Karpas-422 (cell line): ENCODE data around the gene VWA1. TPM values are rescaled to one million over a fixed set of nuclear protein-coding genes. Genes with fewer than 3 reads are reported as not detected.

Experiments
- DNase-seq: peaks from one replicate; pipeline ENCODE4 v3.0.0-alpha.2; 2015
- H2AFZ ChIP-seq: fragments of 200-600 bp; sonication (generic); 2 replicates; pipeline ENCODE4 v1.6.1; 2014; ENCODE audit warnings: antibody characterized with exemption, low read length, mixed read lengths
- H3K27ac ChIP-seq: fragments of 200-600 bp; sonication (generic); 2 replicates; pipeline ENCODE4 v1.5.1; 2014; ENCODE audit warnings: mild to moderate bottlenecking, low read length, moderate library complexity
- H3K27me3 ChIP-seq: fragments of 200-600 bp; sonication (generic); 2 replicates; pipeline ENCODE4 v1.6.1; 2014; ENCODE audit warnings: low read length, mixed read lengths
- H3K36me3 ChIP-seq: fragments of 200-600 bp; sonication (generic); 2 replicates; pipeline ENCODE4 v1.6.1; 2014; ENCODE audit warnings: low read length, mixed read lengths; ENCODE audit not compliant: insufficient read depth
- H3K4me1 ChIP-seq: fragments of 200-600 bp; sonication (generic); 2 replicates; pipeline ENCODE4 v1.6.1; 2014; ENCODE audit warnings: mild to moderate bottlenecking, low read length, mixed read lengths
- H3K4me2 ChIP-seq: fragments of 200-600 bp; sonication (generic); 2 replicates; pipeline ENCODE4 v1.6.1; 2014; ENCODE audit warnings: low read length, low read depth, mild to moderate bottlenecking; ENCODE audit not compliant: poor library complexity, severe bottlenecking
- H3K4me3 ChIP-seq: fragments of 200-600 bp; sonication (generic); 2 replicates; pipeline ENCODE4 v1.5.1; 2014; ENCODE audit warnings: mild to moderate bottlenecking, antibody characterized with exemption, low read length, mixed read lengths
- H3K79me2 ChIP-seq: fragments of 200-600 bp; sonication (generic); 2 replicates; pipeline ENCODE4 v1.6.1; 2014; ENCODE audit warnings: mild to moderate bottlenecking, low read length, mixed read lengths
- H3K9ac ChIP-seq: fragments of 200-600 bp; sonication (generic); 2 replicates; pipeline ENCODE4 v1.6.0; 2014; ENCODE audit warnings: low read length
- H3K9me2 ChIP-seq: fragments of 200-600 bp; sonication (generic), shearing (Covaris generic); replicated peaks from 2 replicates; pipeline ENCODE4 v1.6.0; 2014; ENCODE audit warnings: mild to moderate bottlenecking, low read length, moderate library complexity; ENCODE audit not compliant: insufficient read depth
- H3K9me3 ChIP-seq: fragments of 300-700, 200-600 bp; sonication (generic); 2 replicates; pipeline ENCODE4 v1.6.1; 2014; ENCODE audit warnings: low read length, mixed read lengths
- H4K20me1 ChIP-seq: fragments of 200-600 bp; sonication (generic); 2 replicates; pipeline ENCODE4 v1.6.1; 2014; ENCODE audit warnings: mild to moderate bottlenecking, antibody characterized with exemption, low read length, low read depth; ENCODE audit not compliant: insufficient read depth
- total RNA-seq: library from RNA; depleted of rRNA; stranded (reverse); fragments of >200 nt; shearing (Covaris generic); gene quantifications from 2 replicates; pipeline ENCODE4 v1.2.3, GENCODE V29; 2014; ENCODE audit warnings: low replicate concordance

The VWA1 gene
- total RNA-seq, 1 experiment from 2014 or later: not detected

DNA sequence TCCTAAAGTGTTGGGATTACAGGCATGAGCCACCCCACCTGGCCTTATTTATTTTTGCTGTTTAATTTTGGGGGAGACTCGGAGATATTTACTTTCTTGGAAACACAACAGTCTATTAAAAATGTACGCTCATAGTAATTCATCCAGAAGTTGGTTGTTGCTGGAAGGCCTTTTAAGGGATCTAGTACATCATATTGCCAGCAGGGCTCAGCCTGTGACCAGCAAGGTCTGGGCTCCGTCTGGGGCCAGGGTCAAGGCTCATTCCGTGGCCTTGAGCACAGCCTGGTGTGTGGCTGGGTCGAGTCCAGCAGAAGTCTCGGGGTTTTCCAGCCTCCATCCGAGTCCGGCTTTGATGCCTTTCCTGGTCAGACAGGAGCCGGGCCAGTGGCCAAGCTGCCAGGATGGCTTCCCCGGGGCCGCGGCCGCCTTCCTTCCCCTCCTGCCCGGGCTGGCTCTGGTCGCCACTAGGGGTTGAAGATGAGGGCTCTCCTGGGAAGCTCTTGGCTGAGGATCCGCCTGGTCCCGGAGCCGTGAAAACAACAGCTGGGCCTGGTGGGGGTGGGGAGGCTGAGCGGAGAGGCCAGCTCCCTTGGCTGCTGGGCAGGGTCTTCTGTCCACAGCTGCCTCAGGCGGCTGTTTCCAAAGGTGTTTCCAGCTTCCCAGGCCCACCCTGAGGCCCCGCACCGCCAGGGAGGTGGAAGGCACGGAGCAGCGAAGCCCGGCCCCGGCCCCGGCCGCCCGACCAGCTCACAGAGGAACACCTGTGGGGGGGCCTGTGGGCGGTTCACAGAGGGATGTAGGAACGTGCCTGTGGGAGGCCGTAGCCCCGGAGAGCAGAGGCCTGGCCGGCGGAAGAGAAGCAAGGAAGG, 5.1 kb upstream of the VWA1 start:
- DNase-seq: no peak
- H3K27me3 ChIP-seq: no peaks in the 10 kb centered on the region
- H3K79me2 ChIP-seq: no peaks in the 10 kb centered on the region
- H3K9ac ChIP-seq: no peak overlapping the region
- no peak overlapping the region for H2AFZ ChIP-seq
- no peaks in the 10 kb centered on the region for H3K36me3 ChIP-seq
- no peak overlapping the region for H3K4me3 ChIP-seq
- H3K9me2 ChIP-seq: no peaks in the 10 kb centered on the region
- no peaks in the 10 kb centered on the region for H4K20me1 ChIP-seq
- no peak overlapping the region for H3K4me2 ChIP-seq
- no peaks in the 10 kb centered on the region for H3K9me3 ChIP-seq
- H3K4me1 ChIP-seq: no peaks in the 10 kb centered on the region
- H3K27ac ChIP-seq: no peak overlapping the region

DNA sequence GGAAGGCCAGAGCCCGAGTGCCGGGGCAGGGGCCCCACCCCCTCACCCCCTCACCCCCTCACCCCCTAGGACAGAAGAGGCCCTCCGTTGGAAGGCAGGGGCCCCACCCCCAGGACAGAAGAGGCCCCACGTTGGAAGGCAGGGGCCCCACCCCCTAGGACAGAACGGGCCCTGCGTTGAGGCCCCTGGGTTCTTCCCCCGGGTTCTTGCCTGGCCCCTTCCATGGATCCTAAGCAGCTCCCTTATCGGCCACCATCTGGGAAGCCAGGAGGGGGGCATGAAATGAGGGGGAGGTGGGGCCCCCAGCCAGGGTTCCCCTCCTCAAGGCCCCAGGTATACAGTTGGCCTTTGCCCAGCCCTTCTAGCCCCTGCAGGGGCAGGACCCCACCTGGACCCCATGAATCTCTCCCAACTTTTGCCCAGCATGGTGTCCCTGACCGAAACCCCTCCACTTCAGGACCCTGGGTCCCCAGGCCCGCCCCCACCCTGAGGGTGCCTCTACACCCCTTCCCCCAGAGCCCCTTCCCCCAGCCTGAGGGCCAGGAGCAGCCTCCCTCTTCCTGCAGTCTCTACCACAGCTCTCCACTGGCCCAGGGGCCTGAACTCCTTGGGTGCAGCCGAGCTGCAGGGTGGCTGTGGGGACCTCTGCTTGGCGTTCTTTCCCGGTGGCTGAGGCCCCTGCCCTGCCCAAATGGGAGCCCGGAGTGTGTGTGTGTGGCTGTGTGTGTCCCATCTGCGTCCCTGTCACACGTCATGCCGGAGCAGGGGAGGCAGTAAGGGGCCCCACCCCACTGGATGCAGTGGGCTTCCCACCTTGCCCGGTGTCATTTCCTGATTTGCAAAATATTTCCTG, 4.3 kb upstream of the VWA1 start:
- H3K4me1 ChIP-seq: no peaks in the 10 kb centered on the region
- no peak overlapping the region for H2AFZ ChIP-seq
- no peak overlapping the region for H3K9ac ChIP-seq
- no peaks in the 10 kb centered on the region for H3K79me2 ChIP-seq
- no peaks in the 10 kb centered on the region for H3K9me3 ChIP-seq
- no peaks in the 10 kb centered on the region for H3K36me3 ChIP-seq
- DNase-seq: no peak
- no peaks in the 10 kb centered on the region for H3K27me3 ChIP-seq
- H3K4me2 ChIP-seq: no peak overlapping the region
- H3K4me3 ChIP-seq: no peak overlapping the region
- no peaks in the 10 kb centered on the region for H3K9me2 ChIP-seq
- H3K27ac ChIP-seq: no peak overlapping the region
- H4K20me1 ChIP-seq: no peaks in the 10 kb centered on the region

DNA sequence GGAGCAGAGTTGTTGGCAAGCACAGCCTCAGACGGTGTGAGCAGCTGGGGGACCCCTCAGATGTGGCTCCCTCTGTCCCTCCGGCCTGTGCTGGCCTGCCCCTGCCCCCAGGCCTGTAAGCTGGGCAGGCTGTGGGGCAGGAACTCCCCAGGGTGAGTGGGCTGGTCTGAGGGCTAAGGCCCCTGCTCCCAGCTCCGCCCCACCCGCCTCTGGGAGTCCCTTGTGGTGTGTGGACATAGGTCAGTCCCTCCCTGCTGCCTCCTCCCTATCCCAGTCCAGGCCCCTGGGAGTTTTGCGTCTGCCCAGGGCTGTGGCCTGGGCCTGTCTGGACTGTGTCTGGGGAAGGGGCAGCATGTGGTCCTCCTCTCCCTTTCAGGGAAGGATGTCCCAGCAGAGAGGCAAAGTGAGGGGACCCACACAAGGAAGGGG, 3.6 kb upstream of the VWA1 start:
- H3K4me2 ChIP-seq: no peak overlapping the region
- H3K27ac ChIP-seq: no peak overlapping the region
- no peaks in the 10 kb centered on the region for H3K4me1 ChIP-seq
- no peaks in the 10 kb centered on the region for H3K27me3 ChIP-seq
- H4K20me1 ChIP-seq: no peaks in the 10 kb centered on the region
- no peaks in the 10 kb centered on the region for H3K36me3 ChIP-seq
- no peak for DNase-seq
- H3K4me3 ChIP-seq: no peak overlapping the region
- H3K9ac ChIP-seq: no peak overlapping the region
- H3K79me2 ChIP-seq: no peaks in the 10 kb centered on the region
- H2AFZ ChIP-seq: no peak overlapping the region
- no peaks in the 10 kb centered on the region for H3K9me2 ChIP-seq
- H3K9me3 ChIP-seq: no peaks in the 10 kb centered on the region

DNA sequence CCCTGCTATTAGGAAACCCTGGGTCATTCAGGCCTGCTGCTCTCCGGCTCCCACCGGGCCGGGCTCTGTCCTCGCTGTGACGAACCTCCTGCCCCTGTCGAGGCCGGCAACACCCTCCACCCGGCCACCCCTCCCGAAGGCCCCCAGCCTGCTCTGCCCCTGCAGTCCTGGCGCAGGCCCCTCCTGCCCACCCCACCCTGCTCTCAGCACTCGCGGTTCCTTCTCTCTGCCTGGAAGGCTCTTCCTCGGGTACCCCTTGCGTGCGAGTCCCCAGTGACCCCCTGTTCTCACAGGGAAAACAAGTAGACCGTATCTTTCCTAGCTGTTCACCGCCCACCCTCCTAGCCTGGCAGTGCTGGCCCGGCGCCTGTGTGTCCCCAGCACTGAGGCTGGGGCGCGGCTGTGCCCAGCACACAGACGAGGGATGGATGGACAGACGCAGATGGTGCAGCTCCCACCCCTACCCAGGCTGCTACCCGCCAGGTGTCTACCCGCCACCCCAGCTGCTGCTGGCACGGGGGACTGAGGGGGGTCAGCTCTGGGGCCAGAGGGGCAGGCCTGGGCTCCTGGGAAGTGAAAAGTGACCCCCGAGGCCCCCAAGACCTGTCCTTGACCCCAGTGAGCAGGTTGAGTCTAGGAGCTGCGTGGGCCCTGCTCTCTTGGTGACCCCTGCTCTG, 3.1 kb upstream of the VWA1 start:
- Histone ChIP-seq H3K9me2 (no peaks in the 10 kb centered on the region), H3K9me3 (no peaks in the 10 kb centered on the region), H3K27ac (no peak overlapping the region), H3K4me3 (no peak overlapping the region), H3K4me2 (no peak overlapping the region), H3K9ac (no peak overlapping the region), H3K36me3 (no peaks in the 10 kb centered on the region), H2AFZ (no peak overlapping the region), H3K27me3 (no peaks in the 10 kb centered on the region), H3K4me1 (no peaks in the 10 kb centered on the region), H3K79me2 (no peaks in the 10 kb centered on the region), H4K20me1 (no peaks in the 10 kb centered on the region)
- DNase-seq: no peak

DNA sequence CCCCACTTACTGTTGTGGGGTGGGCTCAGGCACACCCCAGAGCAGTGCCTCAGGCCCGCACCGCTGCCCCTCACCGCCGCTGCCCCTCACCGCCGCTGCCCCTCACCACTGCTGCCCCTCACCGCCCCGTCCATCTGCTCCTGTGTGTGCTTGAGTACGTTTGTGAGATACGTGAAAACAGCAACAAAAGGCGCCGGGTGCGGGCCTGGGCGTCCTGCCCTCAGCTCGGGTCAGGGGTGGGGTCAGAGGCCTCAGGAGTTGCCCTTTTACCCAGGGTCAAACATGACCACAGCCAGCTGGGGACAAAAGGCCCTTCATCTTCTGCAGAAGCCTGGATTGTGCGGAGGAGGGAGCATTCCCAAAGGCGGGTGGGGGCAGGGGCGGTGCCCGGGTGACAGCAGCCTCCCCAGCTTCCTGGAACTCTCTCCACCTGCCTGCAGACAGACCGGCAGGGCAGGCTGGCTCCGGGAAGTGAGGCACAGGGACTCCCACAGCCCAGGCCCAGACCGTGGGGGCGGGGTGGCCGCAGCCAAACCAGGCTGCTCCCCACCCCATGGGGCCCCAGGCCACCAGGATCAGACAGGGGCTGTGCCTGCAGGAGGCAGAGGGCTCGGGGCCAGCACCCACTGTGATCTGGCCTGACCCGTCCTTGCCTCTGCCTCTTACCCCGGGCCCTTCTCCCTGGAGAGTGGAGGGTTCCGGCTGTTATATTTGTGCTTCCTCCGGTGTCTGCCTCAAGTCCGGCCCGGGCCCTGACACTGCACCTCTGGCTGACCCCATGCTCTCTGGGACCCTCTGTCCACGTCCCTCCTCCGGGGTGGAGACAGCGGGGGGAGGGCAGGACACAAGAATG, 2.3 kb upstream of the VWA1 start:
- H3K27me3 ChIP-seq: no peaks in the 10 kb centered on the region
- H3K4me3 ChIP-seq: no peak overlapping the region
- H3K79me2 ChIP-seq: no peaks in the 10 kb centered on the region
- H3K4me2 ChIP-seq: no peak overlapping the region
- peaks cover 2% of the 10 kb centered on the region; the same call in 1 of the 2 replicates for H3K4me1 ChIP-seq
- H2AFZ ChIP-seq: no peak overlapping the region
- no peaks in the 10 kb centered on the region for H3K9me2 ChIP-seq
- no peaks in the 10 kb centered on the region for H4K20me1 ChIP-seq
- H3K9ac ChIP-seq: no peak overlapping the region
- H3K9me3 ChIP-seq: no peaks in the 10 kb centered on the region
- no peak overlapping the region for H3K27ac ChIP-seq
- H3K36me3 ChIP-seq: no peaks in the 10 kb centered on the region
- DNase-seq: no peak

DNA sequence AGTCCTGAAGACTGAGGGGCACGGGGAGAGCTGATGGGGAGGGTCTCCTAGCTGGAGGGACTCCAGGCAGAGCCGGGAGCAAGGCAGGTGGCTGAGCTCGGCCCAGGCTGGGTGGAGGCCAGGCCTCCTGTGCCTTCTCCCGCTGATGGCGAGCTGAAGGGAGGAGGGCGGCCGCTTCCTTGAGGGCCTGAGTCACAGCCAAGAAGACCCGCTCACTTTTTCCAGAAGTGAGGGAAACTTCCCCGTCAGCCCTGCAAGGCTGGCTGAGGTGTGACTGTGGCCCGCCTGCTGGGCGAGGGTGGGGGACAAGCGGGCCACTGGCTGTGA, 1.7 kb upstream of the VWA1 start:
- Histone ChIP-seq H3K9me2 (no peaks in the 10 kb centered on the region), H3K36me3 (no peaks in the 10 kb centered on the region), H3K27me3 (no peaks in the 10 kb centered on the region), H4K20me1 (no peaks in the 10 kb centered on the region), H2AFZ (no peak overlapping the region), H3K4me1 (peaks cover 5% of the 10 kb centered on the region; the same call in 1 of the 2 replicates), H3K4me3 (no peak overlapping the region), H3K9me3 (no peaks in the 10 kb centered on the region), H3K27ac (no peak overlapping the region), H3K79me2 (no peaks in the 10 kb centered on the region), H3K4me2 (no peak overlapping the region), H3K9ac (no peak overlapping the region)
- DNase-seq: no peak

DNA sequence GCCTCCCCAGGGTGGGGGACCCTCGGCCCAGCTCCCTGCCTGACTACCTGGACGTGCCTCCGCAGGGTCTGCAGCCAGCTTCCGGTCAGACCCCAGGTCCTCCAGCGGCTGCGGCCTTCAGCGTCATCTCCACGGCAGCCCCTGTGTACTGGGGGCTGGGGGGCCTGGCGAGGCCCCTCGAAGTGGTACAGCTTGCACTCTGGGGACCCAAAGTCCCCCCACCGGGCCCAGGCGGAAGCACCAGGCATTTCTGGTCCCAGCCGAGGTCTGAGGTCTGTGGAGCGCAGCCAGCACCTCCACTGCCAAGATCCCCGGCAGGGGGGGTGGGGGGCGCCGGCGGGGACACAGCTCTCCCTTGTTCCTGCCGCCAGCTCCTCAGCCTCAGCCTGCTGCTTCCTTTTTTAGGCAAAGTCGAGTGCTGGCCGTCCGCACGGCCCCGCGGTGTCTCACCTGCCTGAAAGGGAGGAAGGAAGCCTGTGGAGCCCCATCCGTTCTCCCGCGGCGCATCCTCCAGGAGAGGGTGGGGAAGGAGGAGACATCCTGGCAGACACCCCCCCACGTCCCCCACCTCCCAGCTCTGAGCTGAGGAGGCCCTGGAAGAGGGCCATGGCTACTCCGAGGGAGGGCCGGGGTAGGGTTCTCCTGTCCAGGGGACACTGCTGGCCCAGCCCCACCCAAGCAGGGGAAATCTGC, 1.2 kb upstream of the VWA1 start:
- no peaks in the 10 kb centered on the region for H3K9me3 ChIP-seq
- no peak for DNase-seq
- H3K9me2 ChIP-seq: no peaks in the 10 kb centered on the region
- no peak overlapping the region for H2AFZ ChIP-seq
- H3K27me3 ChIP-seq: no peaks in the 10 kb centered on the region
- H3K36me3 ChIP-seq: no peaks in the 10 kb centered on the region
- no peak overlapping the region for H3K4me3 ChIP-seq
- H3K4me2 ChIP-seq: no peak overlapping the region
- no peak overlapping the region for H3K27ac ChIP-seq
- H3K79me2 ChIP-seq: no peaks in the 10 kb centered on the region
- no peaks in the 10 kb centered on the region for H4K20me1 ChIP-seq
- no peak overlapping the region for H3K9ac ChIP-seq
- peaks cover 5% of the 10 kb centered on the region; the same call in 1 of the 2 replicates for H3K4me1 ChIP-seq
